ENCODE measurements around the gene TRIM17.

The TRIM17 gene

DNA sequence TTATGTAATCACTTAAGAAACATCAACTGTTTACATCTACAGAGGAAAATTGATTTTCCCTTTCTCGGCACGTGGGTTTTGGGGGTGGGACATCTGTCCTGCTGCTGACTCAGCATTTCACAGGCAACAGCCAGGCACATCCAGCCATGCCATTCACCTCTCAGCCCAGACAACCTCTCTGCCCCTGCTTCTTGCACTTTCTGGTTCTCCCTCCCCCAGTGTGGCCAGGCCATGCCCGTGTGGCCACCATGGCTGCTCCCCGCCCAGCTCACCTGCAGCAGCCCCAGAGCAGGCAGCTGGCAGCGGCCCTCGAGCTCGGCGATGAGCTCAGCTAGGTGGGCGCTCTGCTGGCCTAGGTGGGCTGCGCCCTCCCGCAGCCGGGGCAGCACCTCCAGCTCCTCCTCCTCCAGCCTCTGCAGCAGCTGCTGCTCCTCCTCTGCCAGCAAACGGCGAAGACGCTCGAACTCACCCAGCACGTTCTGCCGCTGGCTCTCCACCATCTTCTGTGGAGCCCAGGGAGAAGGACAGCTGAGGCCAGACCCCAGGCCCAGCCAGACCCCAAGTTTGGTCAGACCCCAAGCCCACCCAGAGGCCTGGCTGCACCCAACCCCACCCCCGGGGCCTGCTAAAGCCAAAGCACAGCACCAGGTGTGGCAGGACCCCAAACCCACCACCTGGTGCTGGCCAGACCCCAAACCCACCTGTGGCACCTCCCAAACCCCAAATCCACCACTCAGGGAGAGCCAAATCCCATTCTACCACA is 15.8 kb downstream of the TRIM17 start:
- no peak for DNase-seq

DNA sequence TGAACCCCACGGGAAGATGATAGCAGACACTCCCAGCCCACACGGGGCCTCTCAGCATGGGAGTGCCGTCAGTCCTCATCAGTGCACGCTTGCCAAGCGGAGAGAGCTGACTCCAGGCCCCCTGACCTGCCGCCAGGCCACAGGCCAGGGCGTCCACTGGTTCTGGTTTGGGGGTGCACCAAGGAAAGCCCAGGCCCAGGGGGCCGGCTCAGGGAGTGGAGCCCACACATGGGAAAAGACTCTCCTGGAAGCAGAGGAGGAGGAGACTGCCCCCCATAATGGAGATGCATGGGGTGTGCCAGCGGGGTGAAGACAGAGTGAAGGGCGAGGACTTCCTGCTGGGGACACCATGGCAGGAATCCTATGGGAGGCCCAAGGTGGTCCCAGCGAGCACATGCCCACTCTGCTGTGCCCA is 16.4 kb downstream of the TRIM17 start:
- DNase-seq = no peak

DNA sequence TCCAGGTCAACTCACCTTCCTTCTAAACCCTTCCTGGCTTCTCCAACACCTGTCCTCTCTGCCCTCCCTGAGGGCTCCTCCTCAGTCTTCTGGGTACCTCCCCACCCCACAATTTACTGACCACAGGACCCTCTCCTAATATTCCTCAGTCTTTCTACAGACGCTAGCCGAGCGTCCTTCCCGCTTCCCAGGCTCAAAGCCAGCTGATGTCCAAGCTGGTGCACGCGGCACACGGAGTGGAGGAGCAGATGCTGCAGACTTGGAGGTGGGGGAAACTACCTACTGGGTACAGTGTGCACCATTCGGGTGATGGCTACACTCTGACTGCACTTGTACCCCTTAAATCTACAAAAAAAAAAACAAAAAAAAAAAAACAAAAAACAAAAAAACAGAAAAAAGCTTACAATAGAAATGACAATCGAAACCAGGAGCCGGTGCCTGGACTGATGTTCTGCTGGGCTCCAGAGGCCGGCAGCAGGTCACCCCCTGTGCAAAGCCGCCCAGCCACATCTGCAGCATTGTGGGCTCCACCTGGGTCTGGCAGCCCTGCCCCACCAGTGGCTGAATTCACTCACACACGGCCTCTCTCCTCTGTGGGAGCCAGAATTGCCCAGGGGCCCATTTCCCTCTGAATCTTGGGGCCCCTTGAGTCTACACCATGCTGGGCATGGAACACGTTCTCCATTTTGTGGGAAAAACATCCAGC is 17.0 kb downstream of the TRIM17 start:
- no peak for DNase-seq

DNA sequence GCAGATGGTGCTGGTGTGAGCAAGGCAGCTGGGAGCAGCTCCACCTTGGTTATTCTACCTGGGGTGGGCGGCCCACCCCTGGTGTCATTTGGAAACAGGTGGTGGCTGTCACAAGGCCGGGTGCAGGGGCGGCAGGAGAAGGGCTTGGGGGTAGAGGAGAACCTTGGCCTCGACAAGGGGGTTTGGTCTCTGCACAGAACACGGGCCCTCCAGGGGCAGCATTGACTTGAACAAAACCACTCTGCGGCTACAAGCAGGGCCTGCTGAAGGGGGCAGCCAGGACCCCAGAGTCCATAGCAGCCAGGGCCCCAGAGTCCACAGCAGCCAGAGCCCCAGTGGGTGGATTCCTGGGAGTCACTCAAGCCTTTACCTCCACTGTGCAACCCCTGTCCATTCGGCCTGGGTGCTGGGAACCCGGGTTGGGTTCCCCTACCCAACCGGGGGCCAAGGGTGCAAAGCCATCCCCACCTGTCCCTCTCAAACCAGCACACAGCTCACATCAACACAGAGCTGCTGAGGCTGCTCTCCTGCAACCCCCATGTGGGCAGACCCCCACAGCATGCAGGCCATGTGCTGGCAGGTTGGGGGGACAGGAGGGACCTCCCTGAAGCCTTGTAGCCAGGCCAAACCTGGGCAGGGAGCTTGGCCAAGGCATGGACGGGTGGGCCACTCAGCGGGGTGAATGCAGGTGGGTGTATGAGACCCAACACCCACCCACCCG is 17.8 kb downstream of the TRIM17 start:
- no peak for DNase-seq

DNA sequence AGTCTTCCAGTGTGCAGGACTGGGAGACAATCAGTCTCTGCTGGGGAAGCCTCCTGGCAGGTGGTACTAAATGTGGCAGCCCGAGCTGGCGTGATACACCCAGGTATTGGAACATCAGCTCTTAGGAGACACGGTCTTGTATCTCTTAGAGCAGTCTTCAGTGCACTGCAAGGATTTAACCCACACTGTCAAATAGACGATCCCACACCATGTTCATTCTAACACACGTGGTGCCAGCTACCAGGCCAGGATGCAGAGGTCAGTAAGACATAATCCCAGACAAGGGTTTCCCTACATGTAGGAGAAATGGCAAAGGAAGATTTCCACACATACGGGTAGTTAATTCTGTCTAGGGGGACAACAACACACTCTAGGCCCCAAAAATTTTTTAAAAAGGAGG is 18.7 kb downstream of the TRIM17 start:
- no peak for DNase-seq

DNA sequence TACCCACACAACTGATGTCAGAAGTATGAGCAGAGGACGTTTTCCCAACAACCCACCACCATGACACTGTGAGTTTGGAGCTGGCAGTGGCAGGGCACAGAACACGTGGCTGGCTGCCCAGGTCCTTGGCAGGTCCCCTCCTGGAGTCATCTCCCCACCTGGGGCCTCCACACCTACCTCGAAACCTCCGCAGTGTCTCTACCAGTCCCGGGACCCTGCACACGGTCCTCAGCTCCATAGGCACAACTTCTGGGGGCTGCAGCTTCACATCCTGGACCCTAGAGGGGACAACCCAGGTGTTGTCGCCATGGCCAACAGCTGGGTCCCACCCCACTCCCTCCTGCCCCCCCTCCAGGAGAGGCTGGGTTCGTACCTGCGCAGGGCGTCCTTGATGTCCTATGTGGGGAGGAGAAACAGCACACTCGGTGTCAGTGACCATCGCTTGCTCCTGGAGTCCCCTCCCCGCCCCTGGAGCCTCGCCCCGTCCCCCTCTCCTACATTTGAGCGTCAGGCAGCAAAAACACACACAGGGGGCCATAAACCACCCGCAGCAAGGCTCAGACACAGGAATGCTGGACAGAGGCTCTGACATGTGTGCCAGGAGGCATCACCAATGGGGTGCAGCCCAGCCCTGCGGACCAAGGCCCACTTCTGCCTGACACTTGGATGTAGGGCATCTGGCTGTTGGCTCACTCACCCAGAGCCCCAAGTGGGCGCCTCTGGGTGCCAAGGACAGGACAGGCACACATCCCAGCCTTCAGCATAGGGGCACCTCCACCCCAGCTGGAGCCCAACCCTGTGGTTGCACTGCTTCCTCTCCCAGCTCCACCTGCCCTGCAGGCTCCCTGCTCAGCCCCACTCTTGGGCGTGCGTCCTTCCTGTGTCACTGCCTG is 19.6 kb downstream of the TRIM17 start:
- no peak for DNase-seq

DNA sequence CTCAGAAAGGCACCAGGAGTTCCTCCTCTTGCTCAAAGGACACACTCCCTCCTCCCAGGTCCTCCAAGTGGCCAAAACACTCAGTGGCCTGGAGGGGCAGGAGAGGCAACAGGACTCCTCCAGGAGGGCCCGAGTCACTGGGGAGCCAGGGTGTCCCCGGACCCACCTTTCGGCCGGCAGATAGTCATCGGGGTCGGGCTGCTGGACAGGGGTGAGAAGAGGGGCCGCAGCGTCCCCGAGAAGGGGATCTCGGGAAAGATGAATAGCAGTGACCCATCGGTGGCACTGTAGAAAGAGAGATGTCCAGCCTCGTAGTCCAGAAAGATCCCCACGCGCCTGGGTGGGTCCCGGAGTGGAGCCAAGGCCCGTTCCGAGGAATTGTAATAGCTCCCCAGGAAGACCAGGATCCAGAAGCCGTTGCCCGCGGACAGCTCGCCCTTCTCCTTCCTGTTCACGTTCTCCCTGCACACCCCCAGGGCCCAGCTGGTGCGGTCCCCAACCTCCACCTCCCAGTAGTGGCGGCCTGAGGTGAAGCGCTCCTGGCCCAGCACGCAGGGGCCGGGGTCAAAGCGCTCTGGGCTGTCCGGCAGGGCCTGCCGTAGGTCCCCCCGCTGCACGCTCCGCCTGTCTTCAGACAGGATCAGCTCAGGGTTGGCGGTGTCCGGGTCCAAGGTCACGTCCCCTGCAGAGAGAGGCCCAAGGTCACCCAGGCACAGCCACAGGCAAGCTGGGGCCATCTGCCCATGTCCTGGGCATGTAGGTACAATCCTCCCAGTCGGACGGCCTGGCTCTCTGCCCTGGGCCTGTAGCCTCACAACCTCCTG is 21.9 kb downstream of the TRIM17 start:
- no peak for DNase-seq

DNA sequence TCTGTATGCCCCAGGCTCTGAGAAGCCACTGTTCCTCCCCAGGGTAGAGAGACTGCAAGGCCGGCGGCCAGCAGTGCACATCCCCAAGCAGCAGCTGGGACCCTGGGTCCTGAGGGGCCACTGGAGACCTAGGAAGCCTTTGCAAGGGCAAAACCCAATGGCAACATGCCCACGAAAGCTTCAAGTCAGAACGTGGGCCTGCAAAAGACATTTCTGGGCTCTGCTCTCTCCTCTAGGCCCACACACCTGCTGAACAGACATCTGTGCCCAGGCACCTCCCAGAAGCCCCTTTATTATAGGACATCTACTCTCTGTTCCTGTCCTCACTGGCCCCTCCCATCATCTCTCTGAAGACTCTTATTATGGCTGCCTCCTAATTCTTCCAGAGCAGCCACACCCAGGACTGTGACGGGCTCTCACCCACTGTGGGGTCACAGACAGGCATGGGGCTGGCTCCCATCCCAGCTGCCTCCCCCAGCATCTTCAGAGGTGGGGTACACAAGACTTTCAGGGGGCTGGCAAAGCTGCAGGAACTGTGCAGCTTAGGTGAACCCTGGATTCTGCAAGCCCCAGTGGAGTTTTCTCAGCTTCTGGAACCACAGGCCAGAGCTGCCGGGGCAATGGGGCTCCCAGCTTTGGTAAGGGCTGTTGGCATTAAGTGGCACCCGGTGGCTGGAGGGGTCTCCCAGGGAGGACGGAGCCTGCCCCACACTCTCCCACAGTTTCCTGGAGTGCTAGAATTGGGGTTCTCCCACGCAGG is 22.7 kb downstream of the TRIM17 start:
- no peak for DNase-seq

DNA sequence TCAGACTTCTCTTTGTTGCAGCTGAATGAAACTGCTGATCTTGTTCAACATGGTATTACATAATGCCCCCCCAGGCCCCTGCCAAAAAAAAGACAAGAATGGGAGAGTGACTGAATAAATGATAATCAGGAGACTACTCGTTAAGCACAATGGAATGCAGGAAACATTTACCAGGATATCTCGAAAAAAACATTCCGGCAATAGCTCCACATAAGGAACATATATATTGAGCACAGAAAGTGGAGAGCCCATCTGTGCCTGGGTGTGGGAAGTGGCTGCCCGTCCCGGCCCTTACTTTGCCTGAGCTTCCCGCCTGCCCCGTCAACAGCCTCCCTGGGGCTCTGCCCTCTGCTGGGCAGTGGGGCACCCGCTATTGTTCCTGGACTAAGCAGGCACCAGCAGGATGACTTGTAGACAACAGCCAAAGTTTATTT is 23.4 kb downstream of the TRIM17 start:
- DNase-seq = no peak

DNA sequence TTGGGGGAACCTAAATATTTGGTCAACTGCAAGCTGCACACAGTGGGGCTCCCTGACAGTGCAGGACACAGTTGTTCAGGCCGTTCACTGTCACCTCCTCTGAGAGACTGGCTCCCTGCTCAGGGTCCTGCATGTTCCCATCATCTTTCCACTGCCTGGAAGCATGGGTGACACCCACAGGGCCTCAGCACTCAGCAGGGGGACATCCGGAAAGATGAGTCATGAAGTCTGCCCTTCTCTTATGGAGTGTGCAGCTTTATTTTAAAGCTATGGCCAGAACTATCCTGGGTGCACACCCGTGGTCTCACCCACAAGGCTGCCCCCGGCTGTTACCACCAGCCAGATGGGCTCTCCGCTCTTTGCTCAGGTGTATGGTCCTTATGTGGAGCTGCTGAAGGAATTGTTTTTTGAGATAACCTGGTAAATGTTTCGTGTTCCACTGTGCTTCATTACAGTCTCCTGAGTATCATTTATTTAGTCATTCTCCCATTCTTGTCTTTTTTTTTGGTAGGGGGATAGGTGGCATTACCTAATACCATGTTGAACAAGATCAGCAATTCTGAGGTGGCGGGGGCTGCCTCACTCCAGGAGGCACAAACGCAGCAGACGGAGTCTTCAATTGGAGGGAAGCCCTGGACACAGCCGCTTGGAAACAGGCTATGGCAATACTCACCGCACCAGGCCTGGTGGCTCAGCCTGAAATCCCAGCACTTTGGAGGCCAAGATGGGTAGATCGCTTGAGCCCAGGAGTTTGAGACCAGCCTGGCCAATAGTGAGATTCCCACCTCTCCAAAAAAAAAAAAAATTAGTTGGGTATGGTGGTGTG is 24.3 kb downstream of the TRIM17 start:
- DNase-seq = no peak

DNA sequence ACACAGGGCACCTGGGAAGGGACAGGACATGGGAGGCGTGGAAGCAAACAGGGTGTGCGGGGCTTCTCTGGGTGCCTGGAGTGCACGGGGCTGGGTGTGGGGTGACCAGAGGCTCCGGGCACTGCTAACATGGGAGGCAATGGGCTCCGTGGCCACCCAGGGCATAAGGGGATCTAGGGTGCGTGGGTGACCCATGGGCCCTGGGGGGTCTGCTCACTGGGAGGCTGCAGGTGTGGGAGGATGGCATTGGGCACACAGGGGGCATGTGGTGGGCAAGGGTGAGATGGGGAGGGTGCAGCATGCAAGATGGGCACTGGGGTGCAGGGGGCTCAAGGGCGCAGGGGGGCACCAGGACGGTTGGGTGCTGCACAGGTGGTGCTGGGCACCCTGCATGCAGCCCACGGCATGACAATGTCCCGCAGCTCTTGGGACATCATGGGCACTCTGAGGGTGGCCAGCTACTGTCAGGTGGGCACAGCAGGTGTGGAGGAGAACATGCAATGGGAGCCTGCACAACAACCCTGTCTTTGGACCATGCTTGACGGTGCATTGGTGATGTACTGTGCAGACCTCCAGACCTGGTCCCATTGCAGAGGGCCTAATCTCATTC is 25.1 kb downstream of the TRIM17 start:
- DNase-seq = no peak

DNA sequence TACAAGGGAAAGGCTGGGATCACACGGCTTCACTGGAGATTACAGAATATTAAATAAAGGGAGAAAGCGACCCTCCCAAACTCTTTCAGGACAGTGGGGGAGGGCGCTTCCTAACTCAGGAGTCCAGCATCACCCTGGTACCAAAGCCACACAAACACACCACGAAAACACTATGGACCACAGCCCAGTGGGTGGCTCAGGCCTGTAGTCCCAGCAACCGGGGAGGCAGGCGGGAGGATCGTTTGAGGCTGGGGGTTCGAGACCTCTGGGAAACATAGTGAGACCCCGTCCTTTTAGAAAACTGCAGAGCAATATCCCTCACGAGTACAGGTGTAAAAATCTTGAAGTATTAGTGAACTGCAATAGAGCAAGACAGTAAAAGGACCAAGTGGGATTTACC is 26.0 kb downstream of the TRIM17 start:
- DNase-seq = no peak

DNA sequence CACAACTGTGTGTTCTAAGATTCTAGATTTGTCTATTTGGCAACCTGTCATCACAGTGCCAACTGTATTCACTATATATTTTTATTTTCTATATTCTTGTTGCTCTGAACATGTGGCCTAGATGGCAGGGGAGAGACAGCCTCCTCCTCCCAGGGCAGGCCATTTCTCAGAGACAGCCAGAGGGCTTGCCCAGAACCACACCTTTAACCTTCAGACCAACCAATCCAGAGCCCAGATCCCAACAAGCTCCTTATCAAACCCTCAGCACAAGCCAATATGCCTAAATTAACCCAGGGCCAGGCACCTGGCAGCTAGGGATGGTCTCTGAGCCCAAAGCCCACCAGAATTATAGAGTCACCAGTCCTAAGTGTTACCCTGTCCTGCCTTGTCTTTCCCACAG is 29.3 kb downstream of the TRIM17 start:
- DNase-seq = no peak

DNA sequence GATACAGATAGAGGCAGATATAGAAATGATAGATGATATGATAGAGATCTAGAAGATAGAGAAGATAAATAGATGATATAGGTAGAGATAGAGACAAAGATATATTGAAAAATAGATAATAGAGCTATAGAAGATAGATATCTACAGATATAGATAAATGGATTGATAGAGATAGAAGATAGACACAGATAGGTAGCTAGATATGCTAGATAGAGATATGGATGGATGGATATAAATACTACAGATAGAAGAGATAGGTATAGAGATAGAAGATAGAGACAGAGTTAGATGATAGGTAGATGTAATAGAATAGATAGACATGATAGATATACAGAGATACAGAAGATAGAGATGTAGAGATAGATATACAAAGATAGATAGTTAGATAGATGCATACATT is 31.4 kb downstream of the TRIM17 start:
- DNase-seq = no peak

DNA sequence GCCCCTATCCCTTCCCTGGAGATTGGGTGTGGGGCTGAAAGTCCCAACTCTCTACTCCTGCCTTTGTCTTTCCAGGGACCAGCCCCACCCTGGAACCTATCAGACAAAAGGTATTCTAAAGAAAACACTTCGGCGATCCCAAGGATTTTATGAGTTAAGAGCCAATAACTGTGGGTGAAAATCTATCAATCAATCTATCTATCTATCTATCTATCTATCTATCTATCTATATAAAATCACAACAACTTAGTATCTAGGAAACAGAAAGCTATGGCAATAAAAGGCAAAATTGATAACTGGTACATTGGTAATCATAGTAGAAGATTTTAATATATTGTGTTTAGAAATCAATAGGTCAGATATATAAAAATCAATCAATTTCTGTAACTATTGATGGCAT is 32.9 kb downstream of the TRIM17 start:
- DNase-seq = no peak

DNA sequence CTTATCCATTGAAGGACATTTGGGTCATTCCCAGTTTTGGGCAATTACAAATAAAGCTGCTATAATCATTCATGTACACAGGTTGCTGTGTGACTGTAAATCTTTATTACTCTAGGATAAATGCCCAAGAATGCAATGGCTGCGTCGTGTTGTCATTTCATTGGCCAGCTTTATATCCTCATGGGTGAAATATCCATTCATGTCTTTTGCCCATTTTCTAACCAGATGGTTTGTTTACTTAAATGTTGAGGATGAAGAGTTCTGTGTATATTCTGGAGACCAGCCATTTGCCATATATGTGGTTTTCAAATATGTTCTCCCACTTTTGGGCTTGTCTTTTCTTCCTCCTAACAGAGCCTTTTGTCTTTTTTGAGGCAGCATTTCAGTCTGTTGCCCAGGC is 35.3 kb downstream of the TRIM17 start:
- no peak for DNase-seq

DNA sequence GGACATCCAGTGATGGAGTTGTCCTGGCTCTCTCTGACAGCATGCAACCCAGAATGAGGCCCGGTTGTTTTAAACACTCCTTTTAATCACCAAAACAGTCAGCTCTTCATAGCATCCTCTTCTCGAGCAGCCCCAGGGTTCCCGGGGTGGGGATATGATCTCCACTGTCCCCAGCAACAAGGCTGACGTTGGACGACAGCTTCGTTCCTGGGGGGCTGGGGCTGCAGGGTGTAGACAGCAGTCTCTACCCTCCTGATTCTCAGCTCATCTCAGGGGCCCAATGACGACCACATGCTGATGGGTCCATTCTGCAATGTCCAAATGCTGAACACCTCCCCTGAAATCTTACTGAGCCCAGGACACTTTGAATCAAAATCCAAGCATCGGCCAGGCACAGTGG is 37.0 kb downstream of the TRIM17 start:
- DNase-seq = no peak

DNA sequence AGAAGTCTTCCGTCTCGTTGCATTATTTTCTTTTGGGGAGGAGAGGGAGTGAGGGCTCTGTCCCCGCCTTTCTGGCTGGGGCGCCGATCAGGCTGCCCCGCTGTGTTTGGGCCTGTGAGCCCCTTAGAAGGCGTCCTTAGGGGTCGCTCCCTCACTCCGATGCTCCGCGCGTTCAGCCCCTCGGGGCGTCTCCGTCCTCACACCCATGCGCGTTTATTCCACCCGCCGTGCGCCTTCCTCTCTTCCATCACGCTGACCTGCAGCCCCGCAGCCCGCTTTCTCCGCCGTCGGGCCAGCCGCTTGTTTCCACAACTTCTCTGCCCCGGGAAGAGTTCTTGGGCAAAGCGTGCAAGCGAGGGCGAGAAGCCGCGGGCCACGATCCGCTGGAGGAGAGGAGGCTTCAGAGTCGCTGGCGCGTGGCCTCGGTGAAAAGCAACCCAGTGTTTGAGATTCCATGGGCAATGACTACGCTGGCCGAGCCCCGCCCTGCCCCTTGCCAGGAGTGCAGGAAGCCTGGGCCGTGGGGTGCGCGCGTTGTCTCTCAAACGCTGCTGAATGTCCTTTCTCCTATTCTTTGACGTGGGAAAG is 37.7 kb downstream of the TRIM17 start:
- no peak for DNase-seq

Measured in CD4-positive, alpha-beta T cell treated with Interleukin-4 for 1 hour (primary cell).